GM21529 (cell line): Measurements from ENCODE around the gene UBE2N.

Experiments used
- ATAC-seq: cut with Tn5 transposase; IDR thresholded peaks from one replicate; pipeline ENCODE4 v1.9.1; 2021; ENCODE audit not compliant: unreplicated experiment

Gene UBE2N

GRCh38 chr12:93441617-93442410 is at the start of gene UBE2N:
TSS of gene UBE2N (minus strand) at chr12:93441947. CDS start at chr12:93441884, 63 bp downstream.
- ATAC-seq: peak; percentile 76

GRCh38 chr12:93484315-93484981 is 42.7 kb upstream of the UBE2N start:
- no peak for ATAC-seq

- no peak for ATAC-seq
Observed at GRCh38 chr12:93483151-93483807, 41.5 kb upstream of the UBE2N start.

- ATAC-seq: no peak
Observed at GRCh38 chr12:93482721-93483120, 41.0 kb upstream of the UBE2N start.

- ATAC-seq: no peak
Observed at GRCh38 chr12:93476555-93476954, 34.8 kb upstream of the UBE2N start.

GRCh38 chr12:93469386-93469785 is 27.6 kb upstream of the UBE2N start:
- ATAC-seq: no peak

- peak; percentile 16 for ATAC-seq
Observed at GRCh38 chr12:93468008-93468371, 26.2 kb upstream of the UBE2N start.

GRCh38 chr12:93467351-93468007 is 25.7 kb upstream of the UBE2N start, which contains the start of gene MRPL42:
TSS of gene MRPL42 (plus strand) at chr12:93467514. CDS start at chr12:93469286, 1,772 bp downstream.
- peak; percentile 89 for ATAC-seq

- ATAC-seq: peak; percentile 10
Observed at GRCh38 chr12:93466625-93467350, 25.0 kb upstream of the UBE2N start.

- no peak for ATAC-seq
Observed at GRCh38 chr12:93465841-93466240, 24.1 kb upstream of the UBE2N start.

GRCh38 chr12:93461503-93461902 is 19.8 kb upstream of the UBE2N start:
- no peak for ATAC-seq

- no peak for ATAC-seq
Observed at GRCh38 chr12:93460902-93461301, 19.2 kb upstream of the UBE2N start.

GRCh38 chr12:93460003-93460402 is 18.3 kb upstream of the UBE2N start:
- ATAC-seq: no peak

GRCh38 chr12:93459097-93459496 is 17.4 kb upstream of the UBE2N start:
- no peak for ATAC-seq

- no peak for ATAC-seq
Observed at GRCh38 chr12:93456077-93456476, 14.3 kb upstream of the UBE2N start.

- no peak for ATAC-seq
Observed at GRCh38 chr12:93453633-93454032, 11.9 kb upstream of the UBE2N start.

- no peak for ATAC-seq
Observed at GRCh38 chr12:93451423-93452158, 9.8 kb upstream of the UBE2N start.

- ATAC-seq: peak; percentile 89
Observed at GRCh38 chr12:93449277-93449676, 7.5 kb upstream of the UBE2N start.

- ATAC-seq: no peak
Observed at GRCh38 chr12:93448796-93449195, 7.0 kb upstream of the UBE2N start.
